H9 (cell line): Measurements from ENCODE around the gene FBXL16. TPM values are rescaled to one million over a fixed set of nuclear protein-coding genes. Genes with fewer than 3 reads are reported as not detected.
A peak's percentile ranks its signal among the peaks of the same experiment; 100 is the strongest.

Experiments
- DNase-seq: peaks from one replicate; pipeline ENCODE4 v3.0.0-alpha.2; 2017
- H2AFZ ChIP-seq: one replicate; pipeline ENCODE4 v1.6.1; 2013; ENCODE audit warnings: mild to moderate bottlenecking, low read length, control low read depth, moderate library complexity
- H2AK5ac ChIP-seq: 2 replicates; pipeline ENCODE4 v1.6.1; 2013; ENCODE audit warnings: low read length, control low read depth, mixed read lengths; ENCODE audit not compliant: insufficient read length
- H2BK120ac ChIP-seq: one replicate; pipeline ENCODE4 v1.6.1; 2013; ENCODE audit warnings: low read depth, mild to moderate bottlenecking, low read length, control low read depth, inconsistent platforms; ENCODE audit not compliant: poor library complexity, severe bottlenecking
- H2BK12ac ChIP-seq: 2 replicates; pipeline ENCODE4 v1.6.1; 2013; ENCODE audit warnings: low read length, control low read depth, mixed read lengths, low read depth; ENCODE audit not compliant: insufficient read length
- H2BK15ac ChIP-seq: 2 replicates; pipeline ENCODE4 v1.6.1; 2013; ENCODE audit warnings: low read depth, low read length, control low read depth
- H2BK20ac ChIP-seq: one replicate; pipeline ENCODE4 v1.6.1; 2013; ENCODE audit warnings: low read depth, mild to moderate bottlenecking, low read length, control low read depth, inconsistent platforms; ENCODE audit not compliant: poor library complexity, severe bottlenecking
- H2BK5ac ChIP-seq: 2 replicates; pipeline ENCODE4 v1.6.1; 2013; ENCODE audit warnings: low read length, control low read depth, mixed read lengths; ENCODE audit not compliant: insufficient read length
- H3K14ac ChIP-seq: 2 replicates; pipeline ENCODE4 v1.6.1; 2013; ENCODE audit warnings: low read length, control low read depth; ENCODE audit not compliant: insufficient read depth
- H3K18ac ChIP-seq: 2 replicates; pipeline ENCODE4 v1.6.1; 2013; ENCODE audit warnings: low read depth, mild to moderate bottlenecking, mixed read lengths, low read length, control low read depth; ENCODE audit not compliant: insufficient read length
- H3K23ac ChIP-seq: 2 replicates; pipeline ENCODE4 v1.6.1; 2013; ENCODE audit warnings: low read length, control low read depth, mixed read lengths, low read depth; ENCODE audit not compliant: insufficient read length
- H3K23me2 ChIP-seq: 2 replicates; pipeline ENCODE4 v1.6.1; 2013; ENCODE audit warnings: low read depth, mild to moderate bottlenecking, mixed read lengths, low read length, control low read depth; ENCODE audit not compliant: insufficient read length, poor library complexity, severe bottlenecking
- H3K27ac ChIP-seq: 2 replicates; pipeline ENCODE4 v1.5.1; 2013; ENCODE audit warnings: low read length, control low read depth, mixed read lengths, low read depth; ENCODE audit not compliant: insufficient read length
- H3K27me3 ChIP-seq: 2 replicates; pipeline ENCODE4 v1.6.1; 2013; ENCODE audit warnings: low read length, control low read depth, inconsistent platforms; ENCODE audit not compliant: insufficient read depth
- H3K4ac ChIP-seq: 2 replicates; pipeline ENCODE4 v1.6.1; 2013; ENCODE audit warnings: low read depth, mild to moderate bottlenecking, control low read depth, inconsistent platforms, low read length, moderate library complexity
- H3K4me1 ChIP-seq: 2 replicates; pipeline ENCODE4 v1.6.1; 2013; ENCODE audit warnings: low read length, control low read depth, inconsistent platforms; ENCODE audit not compliant: insufficient read depth
- H3K4me2 ChIP-seq: 2 replicates; pipeline ENCODE4 v1.6.1; 2013; ENCODE audit warnings: low read length, control low read depth, mixed read lengths; ENCODE audit not compliant: insufficient read length, insufficient read depth
- H3K56ac ChIP-seq: 2 replicates; pipeline ENCODE4 v1.6.1; 2013; ENCODE audit warnings: low read depth, mild to moderate bottlenecking, mixed read lengths, low read length, control low read depth; ENCODE audit not compliant: insufficient read length
- H3K79me1 ChIP-seq: 2 replicates; pipeline ENCODE4 v1.6.1; 2013; ENCODE audit warnings: low read depth, mild to moderate bottlenecking, moderate library complexity, low read length, control low read depth, inconsistent platforms; ENCODE audit not compliant: insufficient read depth, poor library complexity, severe bottlenecking
- H3K79me2 ChIP-seq: 2 replicates; pipeline ENCODE4 v1.6.1; 2013; ENCODE audit warnings: low read length, control low read depth, inconsistent platforms; ENCODE audit not compliant: insufficient read depth
- H3K9ac ChIP-seq: 2 replicates; pipeline ENCODE4 v1.6.1; 2013; ENCODE audit warnings: low read length, control low read depth, mixed read lengths; ENCODE audit not compliant: insufficient read length; ENCODE audit errors: extremely low read depth
- H3K9me3 ChIP-seq: one replicate; pipeline ENCODE4 v1.6.1; 2013; ENCODE audit warnings: low read depth, low read length, inconsistent platforms; ENCODE audit not compliant: control insufficient read depth
- H3T11ph ChIP-seq: one replicate; pipeline ENCODE4 v1.6.1; 2013; ENCODE audit warnings: mild to moderate bottlenecking, low read length, control low read depth, inconsistent platforms
- H4K20me1 ChIP-seq: one replicate; pipeline ENCODE4 v1.6.1; 2013; ENCODE audit not compliant: control insufficient read depth, insufficient read length, insufficient read depth
- H4K5ac ChIP-seq: 2 replicates; pipeline ENCODE4 v1.6.1; 2013; ENCODE audit warnings: low read depth, mild to moderate bottlenecking, mixed read lengths, low read length, control low read depth; ENCODE audit not compliant: insufficient read length
- H4K8ac ChIP-seq: replicated peaks from 2 replicates; pipeline ENCODE4 v1.6.1; 2013; ENCODE audit warnings: low read length, control low read depth, mixed read lengths, low read depth; ENCODE audit not compliant: insufficient read length
- H4K91ac ChIP-seq: 2 replicates; pipeline ENCODE4 v1.6.1; 2013; ENCODE audit warnings: low read depth, mild to moderate bottlenecking, moderate library complexity, mixed read lengths, low read length, control low read depth; ENCODE audit not compliant: insufficient read length
- H3K27ac Mint-ChIP-seq, 3 experiments: 2 replicates in 2 of 3; 3 replicates in 1 of 3; pipeline ENCODE4 v1.8.0; 2020 to 2021; ENCODE audit warnings: mixed read lengths in 3 of 3, mild to moderate bottlenecking in 1 of 3, moderate library complexity in 1 of 3
- H3K27me3 Mint-ChIP-seq: 2 replicates; pipeline ENCODE4 v1.8.0; 2021; ENCODE audit warnings: low read depth, mild to moderate bottlenecking, moderate library complexity, mixed read lengths
- H3K36me3 Mint-ChIP-seq, 3 experiments: 2 replicates in 2 of 3; 3 replicates in 1 of 3; pipeline ENCODE4 v1.8.0; 2020 to 2021; ENCODE audit warnings: low read depth in 3 of 3, mixed read lengths in 3 of 3; ENCODE audit not compliant: insufficient read depth in 1 of 3
- H3K4me1 Mint-ChIP-seq, 2 experiments: 2 replicates each; pipeline ENCODE4 v1.8.0; 2020; ENCODE audit warnings: mixed read lengths in 2 of 2
- H3K4me3 Mint-ChIP-seq, 2 experiments: 2 replicates in 1 of 2; 3 replicates in 1 of 2; pipeline ENCODE4 v1.8.0; 2020 to 2021; ENCODE audit warnings: mild to moderate bottlenecking in 2 of 2, mixed read lengths in 2 of 2, moderate library complexity in 1 of 2
- H3K9me3 Mint-ChIP-seq, 2 experiments: 2 replicates in 1 of 2; 3 replicates in 1 of 2; pipeline ENCODE4 v1.8.0; 2020; ENCODE audit warnings: mild to moderate bottlenecking in 2 of 2, mixed read lengths in 2 of 2, moderate library complexity in 1 of 2
- CTCF ChIP-seq: fragments of 200-600 bp; sonication (generic); conservative IDR thresholded peaks from 3 replicates; pipeline ENCODE4 v1.8.0; 2021; ENCODE audit warnings: antibody characterized with exemption, mild to moderate bottlenecking
- WGBS: extraction: QIAGEN DNeasy Blood & Tissue Kit; methylation state at CpG from one replicate; pipeline ENCODE4 v1.1.7; 2013; ENCODE audit warnings: missing lambda C conversion rate, low lambda C conversion rate, mixed read lengths; ENCODE audit not compliant: insufficient read length; ENCODE audit errors: extremely low coverage; 5-methylcytosine and 5-hydroxymethylcytosine counted together
- total RNA-seq: library from RNA; stranded (reverse); gene quantifications from 2 replicates; pipeline ENCODE4 v1.2.1, GENCODE V29; 2021

Gene FBXL16
- total RNA-seq, 1 experiment from 2014 or later, result 9.6 TPM

- H2AFZ ChIP-seq, result no peak overlapping the region
- peak overlapping the region; percentile 21 for H3K9ac ChIP-seq
- peak overlapping the region in 1 of 3 experiments; percentile 83; a peak in 2 of 7 replicates for H3K27ac Mint-ChIP-seq
- no peak overlapping the region for H3K56ac ChIP-seq
- H3K23ac ChIP-seq, result no peak overlapping the region
- H4K20me1 ChIP-seq, result no peaks in the 10 kb centered on the region
- no peaks in the 10 kb centered on the region for H3K9me3 ChIP-seq
- H3T11ph ChIP-seq, result no peak overlapping the region
- no peak overlapping the region for H2BK20ac ChIP-seq
- no peak overlapping the region for H4K8ac ChIP-seq
- no peak overlapping the region for H2BK15ac ChIP-seq
- H2BK12ac ChIP-seq, result no peak overlapping the region
- no peak overlapping the region for H4K91ac ChIP-seq
- H3K14ac ChIP-seq, result no peak overlapping the region
- H3K4me2 ChIP-seq, result peak overlapping the region; percentile 15
- H3K27ac ChIP-seq, result no peak overlapping the region
- H3K18ac ChIP-seq, result no peak overlapping the region
- WGBS, result no CpG with 5 or more reads among the region's 57 CpGs
- H3K79me2 ChIP-seq, result peaks cover 2% of the 10 kb centered on the region; the same call in 1 of the 2 replicates
- H3K9me3 Mint-ChIP-seq, result no peaks in the 10 kb centered on the region
- H2BK120ac ChIP-seq, result no peak overlapping the region
- no peak overlapping the region for H2BK5ac ChIP-seq
- no peak overlapping the region for H4K5ac ChIP-seq
- H3K4me3 Mint-ChIP-seq, result peak overlapping the region; percentile 81 to 86
- no peaks in the 10 kb centered on the region for H3K79me1 ChIP-seq
- H3K36me3 Mint-ChIP-seq, result peaks cover 15 to 47% (median 44%) of the 10 kb centered on the region in 3 experiments; a peak in 6 of 7 replicates
- no peak for DNase-seq
- no peaks in the 10 kb centered on the region; the same call in 1 of the 2 replicates for H3K27me3 Mint-ChIP-seq
- TF ChIP-seq CTCF, result no peak
- H2AK5ac ChIP-seq, result no peak overlapping the region
- H3K4me1 ChIP-seq, result no peaks in the 10 kb centered on the region
- H3K23me2 ChIP-seq, result peaks cover 11% of the 10 kb centered on the region
- H3K4me1 Mint-ChIP-seq, result peaks cover 13 to 27% of the 10 kb centered on the region in 2 experiments
- no peak overlapping the region for H3K4ac ChIP-seq
- H3K27me3 ChIP-seq, result no peaks in the 10 kb centered on the region
Observed at GRCh38 chr16:683396-684070, 22.1 kb downstream of the FBXL16 start.
